ENCODE measurements around the gene CARD11. TPM values are rescaled to one million over a fixed set of nuclear protein-coding genes. Genes with fewer than 3 reads are reported as not detected.
"Not testable (repeated sequence)": the region's sequence is repeated elsewhere in the genome, so short reads cannot be mapped to it uniquely, and the experiment has no call there.

Gene CARD11
- total RNA-seq, 1 donor from 2014 or later = 3.9 TPM

- ATAC-seq (no peak), DNase-seq (ENCODE audit: low spot score) (no peak)
- intact Hi-C loops (cut with DNase I) = no loop called here
Measured at GRCh38 chr7:3029138-3029537, 14.5 kb downstream of the CARD11 start.

- ATAC-seq (no peak), DNase-seq (ENCODE audit: low spot score) (no peak)
- intact Hi-C loops (cut with DNase I) = no loop called here
Measured at GRCh38 chr7:3028758-3029093, 14.9 kb downstream of the CARD11 start.

GRCh38 chr7:3028071-3028757 lies 15.5 kb downstream of the CARD11 start:
- DNase-seq (ENCODE audit: low spot score) (no peak), ATAC-seq (peak; percentile 53)
- intact Hi-C loops (cut with DNase I) = no loop called here

- ATAC-seq (no peak), DNase-seq (ENCODE audit: low spot score) (no peak)
- intact Hi-C loops (cut with DNase I) = no loop called here
Measured at GRCh38 chr7:3027005-3027845, 16.4 kb downstream of the CARD11 start.

GRCh38 chr7:3025616-3026015 lies 18.1 kb downstream of the CARD11 start:
- ATAC-seq (no peak), DNase-seq (ENCODE audit: low spot score) (no peak)
- intact Hi-C loops (cut with DNase I) = no loop called here

- intact Hi-C loops (cut with DNase I) = no loop called here
- DNase-seq (ENCODE audit: low spot score) = no peak
- no peak for ATAC-seq
Measured at GRCh38 chr7:3021825-3022224, 21.8 kb downstream of the CARD11 start.

GRCh38 chr7:3021224-3021623 lies 22.4 kb downstream of the CARD11 start:
- DNase-seq (ENCODE audit: low spot score); ATAC-seq: not testable (repeated sequence)

GRCh38 chr7:3020416-3020815 lies 23.3 kb downstream of the CARD11 start:
- DNase-seq (ENCODE audit: low spot score) (no peak), ATAC-seq (no peak)
- intact Hi-C loops (cut with DNase I) = no loop called here

More at GRCh38 chr7:3021224-3021623, 22.4 kb downstream of the CARD11 start:
- intact Hi-C loops (cut with DNase I) = not testable (repeated sequence)

GRCh38 chr7:3019801-3020200 lies 23.9 kb downstream of the CARD11 start:
- intact Hi-C loops (cut with DNase I) = no loop called here
- DNase-seq (ENCODE audit: low spot score) (no peak), ATAC-seq (no peak)

- ATAC-seq (no peak), DNase-seq (ENCODE audit: low spot score) (no peak)
- intact Hi-C loops (cut with DNase I) = no loop called here
Measured at GRCh38 chr7:3013975-3014792, 29.5 kb downstream of the CARD11 start.

GRCh38 chr7:3011211-3011852 lies 32.3 kb downstream of the CARD11 start:
- DNase-seq (ENCODE audit: low spot score) = no peak
- ATAC-seq = no peak
- intact Hi-C loops (cut with DNase I) = no loop called here

GRCh38 chr7:3010161-3010560 lies 33.5 kb downstream of the CARD11 start:
- intact Hi-C loops (cut with DNase I) = no loop called here
- DNase-seq (ENCODE audit: low spot score) (no peak), ATAC-seq (no peak)

- intact Hi-C loops (cut with DNase I) = no loop called here
- no peak for ATAC-seq
Measured at GRCh38 chr7:3009086-3009485, 34.6 kb downstream of the CARD11 start.

GRCh38 chr7:3008386-3008785 lies 35.3 kb downstream of the CARD11 start:
- intact Hi-C loops (cut with DNase I) = no loop called here
- ATAC-seq (no peak), DNase-seq (ENCODE audit: low spot score) (no peak)

More at GRCh38 chr7:3009086-3009485, 34.6 kb downstream of the CARD11 start:
- no peak for DNase-seq (ENCODE audit: low spot score)

- DNase-seq (ENCODE audit: low spot score) (no peak), ATAC-seq (no peak)
- intact Hi-C loops (cut with DNase I) = no loop called here
Measured at GRCh38 chr7:3007696-3008095, 36.0 kb downstream of the CARD11 start.

- ATAC-seq (no peak), DNase-seq (ENCODE audit: low spot score) (no peak)
- intact Hi-C loops (cut with DNase I) = no loop called here
Measured at GRCh38 chr7:3005257-3005656, 38.4 kb downstream of the CARD11 start.

GRCh38 chr7:3003936-3004335 lies 39.7 kb downstream of the CARD11 start:
- DNase-seq (ENCODE audit: low spot score) = no peak
- ATAC-seq = no peak
- intact Hi-C loops (cut with DNase I) = no loop called here

- ATAC-seq = no peak
- DNase-seq (ENCODE audit: low spot score) = peak; percentile 31
- intact Hi-C loops (cut with DNase I) = no loop called here
Measured at GRCh38 chr7:3002631-3003030, 41.0 kb downstream of the CARD11 start.

- intact Hi-C loops (cut with DNase I) = no loop called here
- no peak for ATAC-seq
- DNase-seq (ENCODE audit: low spot score) = peak; percentile 27
Measured at GRCh38 chr7:3000566-3000965, 43.1 kb downstream of the CARD11 start.
